NT2/D1 (cell line): ENCODE measurements around the gene BCL3.

Experiments
- SUZ12 ChIP-seq: IDR thresholded peaks from 2 replicates; pipeline ENCODE4 v1.6.1; 2011; ENCODE audit not compliant: insufficient read length, insufficient read depth; ENCODE audit errors: extremely low read depth
- YY1 ChIP-seq: IDR thresholded peaks from 2 replicates; pipeline ENCODE4 v1.6.1; 2011; ENCODE audit not compliant: insufficient read length, insufficient read depth
- ZNF274 ChIP-seq: IDR thresholded peaks from 2 replicates; pipeline ENCODE4 v1.6.1; 2011; ENCODE audit warnings: mild to moderate bottlenecking, low read depth, low read length

DNA sequence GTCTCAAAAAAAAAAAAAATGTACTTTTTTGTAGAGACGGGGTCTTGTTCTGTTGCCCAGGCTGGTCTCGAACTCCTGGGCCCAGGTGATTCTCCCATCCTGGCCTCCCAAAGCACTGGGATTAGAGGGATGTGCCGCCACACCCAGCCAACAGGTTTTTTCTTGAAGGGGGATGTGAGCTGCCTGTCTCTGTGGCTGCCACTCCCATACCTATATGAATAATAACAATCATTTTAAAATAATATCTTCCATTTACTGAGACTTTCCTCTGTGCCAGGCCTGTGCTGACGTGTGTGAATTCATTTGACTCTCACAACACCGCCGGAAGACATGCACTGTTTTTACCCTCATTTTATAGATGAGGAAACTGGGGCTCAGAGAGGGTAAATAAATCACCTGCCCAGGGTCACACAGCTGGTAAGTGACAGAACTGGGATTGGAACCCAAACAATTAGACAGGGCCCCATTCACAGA is 7.2 kb upstream of the BCL3 start:
- TF ChIP-seq SUZ12 (no peak), YY1 (no peak), ZNF274 (no peak)
